H1 (cell line): ENCODE measurements around the gene KLHL17.

Experiments used
- CHD2 ChIP-seq: IDR thresholded peaks from 2 replicates; pipeline ENCODE4 v1.6.1; 2012; ENCODE audit warnings: low read length, improper control_type of control experiment
- CHD7 ChIP-seq: fragments of 300-600 bp; sonication (generic); IDR thresholded peaks from 2 replicates; pipeline ENCODE4 v1.7.1; 2012; ENCODE audit warnings: low read length, moderate library complexity, mild to moderate bottlenecking, inconsistent platforms; ENCODE audit not compliant: insufficient replicate concordance
- CREB1 ChIP-seq: IDR thresholded peaks from 2 replicates; pipeline ENCODE4 v1.6.1; 2012; ENCODE audit warnings: inconsistent platforms
- EGR1 ChIP-seq: IDR thresholded peaks from 2 replicates; pipeline ENCODE4 v1.6.1; 2011; ENCODE audit warnings: low read depth, low read length, borderline replicate concordance
- FOSL1 ChIP-seq: IDR thresholded peaks from 2 replicates; pipeline ENCODE4 v1.6.1; 2011; ENCODE audit warnings: mild to moderate bottlenecking, low read depth, low read length, moderate library complexity; ENCODE audit not compliant: insufficient read depth
- PHF8 ChIP-seq: fragments of 200-600 bp; sonication (generic); conservative IDR thresholded peaks from 2 replicates; pipeline ENCODE4 v1.7.1; 2012; ENCODE audit warnings: low read depth, mild to moderate bottlenecking, inconsistent platforms, low read length, moderate library complexity
- POLR2A ChIP-seq, 2 experiments: IDR thresholded peaks; 1 replicate in 1 of 2; 2 replicates in 1 of 2; pipeline ENCODE4 v1.6.1; 2011; ENCODE audit warnings: low read depth in 2 of 2, low read length in 2 of 2, mild to moderate bottlenecking in 2 of 2; ENCODE audit errors: control extremely low read depth in 1 of 2
- POLR2AphosphoS5 ChIP-seq: IDR thresholded peaks from 2 replicates; pipeline ENCODE4 v1.6.1; 2011; ENCODE audit warnings: low read depth, low read length
- SP1 ChIP-seq: IDR thresholded peaks from 2 replicates; pipeline ENCODE4 v1.6.1; 2011; ENCODE audit warnings: low read depth, low read length
- USF2 ChIP-seq: IDR thresholded peaks from 2 replicates; pipeline ENCODE4 v1.6.1; 2011; ENCODE audit warnings: low read length, improper control_type of control experiment
- TF ChIP-seq, protein P1 (sequence below), 3 experiments: IDR thresholded peaks; 1 replicate in 2 of 3; 2 replicates in 1 of 3; pipeline versions ENCODE4 v1.5.1 to v1.6.1; 2011; ENCODE audit warnings: low read length in 3 of 3, mild to moderate bottlenecking in 3 of 3, inconsistent platforms in 2 of 3, low read depth in 1 of 3, moderate library complexity in 1 of 3; ENCODE audit not compliant: insufficient read depth in 1 of 3; ENCODE audit errors: control extremely low read depth in 1 of 3

DNA sequence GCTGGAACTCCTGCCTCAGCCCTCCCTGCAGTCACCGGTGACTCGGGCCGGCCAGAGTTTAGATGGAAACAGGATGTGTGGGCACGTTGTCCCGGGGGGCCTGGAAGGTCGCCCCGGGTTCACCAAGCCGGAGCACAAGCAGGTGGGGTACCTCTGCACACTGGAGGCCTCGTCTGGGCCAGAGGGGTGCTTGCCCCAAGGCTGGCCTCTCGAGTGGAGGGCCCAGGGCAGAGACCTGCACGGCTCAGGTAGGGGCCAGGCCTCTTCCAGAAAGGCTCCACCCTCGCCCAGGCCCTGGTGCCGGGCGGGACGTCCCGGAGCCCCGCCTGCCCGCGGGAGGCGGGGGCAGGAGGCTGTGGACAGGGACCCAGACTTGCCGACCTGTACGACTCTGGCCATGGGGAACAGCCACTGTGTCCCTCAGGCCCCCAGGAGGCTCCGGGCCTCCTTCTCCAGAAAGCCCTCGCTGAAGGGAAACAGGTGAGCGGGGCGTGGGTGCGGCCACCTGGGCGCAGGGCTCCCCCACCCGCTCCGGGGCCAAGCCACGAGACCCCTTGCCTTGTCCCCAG lies 5.8 kb downstream of the KLHL17 start, which contains the start of gene PLEKHN1:
- TF ChIP-seq USF2, result no peak
- TF ChIP-seq POLR2A (IDR thresholded peaks at IDR 0.05; ENCODE audit: control extremely low read depth in 1 of 2, low read depth in 2 of 2, low read length in 2 of 2), result no peak
- TF ChIP-seq, protein P1, sequence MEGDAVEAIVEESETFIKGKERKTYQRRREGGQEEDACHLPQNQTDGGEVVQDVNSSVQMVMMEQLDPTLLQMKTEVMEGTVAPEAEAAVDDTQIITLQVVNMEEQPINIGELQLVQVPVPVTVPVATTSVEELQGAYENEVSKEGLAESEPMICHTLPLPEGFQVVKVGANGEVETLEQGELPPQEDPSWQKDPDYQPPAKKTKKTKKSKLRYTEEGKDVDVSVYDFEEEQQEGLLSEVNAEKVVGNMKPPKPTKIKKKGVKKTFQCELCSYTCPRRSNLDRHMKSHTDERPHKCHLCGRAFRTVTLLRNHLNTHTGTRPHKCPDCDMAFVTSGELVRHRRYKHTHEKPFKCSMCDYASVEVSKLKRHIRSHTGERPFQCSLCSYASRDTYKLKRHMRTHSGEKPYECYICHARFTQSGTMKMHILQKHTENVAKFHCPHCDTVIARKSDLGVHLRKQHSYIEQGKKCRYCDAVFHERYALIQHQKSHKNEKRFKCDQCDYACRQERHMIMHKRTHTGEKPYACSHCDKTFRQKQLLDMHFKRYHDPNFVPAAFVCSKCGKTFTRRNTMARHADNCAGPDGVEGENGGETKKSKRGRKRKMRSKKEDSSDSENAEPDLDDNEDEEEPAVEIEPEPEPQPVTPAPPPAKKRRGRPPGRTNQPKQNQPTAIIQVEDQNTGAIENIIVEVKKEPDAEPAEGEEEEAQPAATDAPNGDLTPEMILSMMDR (IDR thresholded peaks at IDR 0.05; ENCODE audit: control extremely low read depth in 1 of 3, insufficient read depth in 1 of 3, low read depth in 1 of 3, low read length in 3 of 3), result no peak
- no peak for TF ChIP-seq CHD2
- TF ChIP-seq PHF8, result no peak
- TF ChIP-seq CHD7, result no peak
- TF ChIP-seq EGR1, result no peak
- TF ChIP-seq FOSL1, result no peak
- TF ChIP-seq POLR2AphosphoS5, result no peak
- TF ChIP-seq SP1, result no peak
- no peak for TF ChIP-seq CREB1
